NCI-H2029 (cell line): ENCODE measurements around the gene KCNMB2.
"Not testable (repeated sequence)": the region's sequence is repeated elsewhere in the genome, so short reads cannot be mapped to it uniquely, and the experiment has no call there.

Source experiments
- DNase-seq: peaks from one replicate; lab custom pipeline; 2025; lab: John Stamatoyannopoulos, UW

The KCNMB2 gene

GRCh38 chr3:178810181-178810580 lies 273.9 kb downstream of the KCNMB2 start:
- DNase-seq = no peak

GRCh38 chr3:178822722-178823121 lies 286.5 kb downstream of the KCNMB2 start:
- no peak for DNase-seq

GRCh38 chr3:178823150-178823549 lies 286.9 kb downstream of the KCNMB2 start:
- DNase-seq = no peak

- DNase-seq = no peak
These were observed 287.5 kb downstream of the KCNMB2 start for GRCh38 chr3:178823591-178824246.

- no peak for DNase-seq
These were observed 290.3 kb downstream of the KCNMB2 start for GRCh38 chr3:178826435-178827123.

DNA sequence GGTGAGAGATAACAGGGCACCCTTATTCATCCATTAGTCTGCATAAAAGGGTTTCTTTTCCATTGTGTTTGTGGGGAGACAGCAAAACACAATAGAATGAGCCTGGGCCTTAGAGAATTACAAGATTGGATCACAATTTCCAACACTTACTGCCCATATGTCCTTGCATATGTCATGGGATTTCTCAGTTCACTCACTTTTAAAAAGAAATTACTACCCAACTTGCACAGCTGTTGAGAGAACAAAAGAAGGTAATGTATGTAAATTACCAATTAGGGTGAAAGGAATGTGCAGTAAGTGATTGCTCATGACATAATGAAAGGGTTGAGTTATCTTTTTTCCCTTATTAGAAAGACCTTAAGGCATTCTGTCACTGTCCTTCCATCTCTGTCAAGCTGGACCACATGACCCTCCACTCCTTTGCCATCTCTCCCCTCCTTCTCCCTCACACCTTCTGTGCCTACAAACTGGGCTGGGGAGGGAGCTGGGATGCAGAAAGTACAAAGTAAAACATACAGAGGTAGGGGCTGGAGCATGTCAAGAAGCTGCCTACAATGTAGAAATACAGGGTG lies 291.1 kb downstream of the KCNMB2 start:
- no peak for DNase-seq

- no peak for DNase-seq
These were observed 297.5 kb downstream of the KCNMB2 start for GRCh38 chr3:178833695-178834094.

DNA sequence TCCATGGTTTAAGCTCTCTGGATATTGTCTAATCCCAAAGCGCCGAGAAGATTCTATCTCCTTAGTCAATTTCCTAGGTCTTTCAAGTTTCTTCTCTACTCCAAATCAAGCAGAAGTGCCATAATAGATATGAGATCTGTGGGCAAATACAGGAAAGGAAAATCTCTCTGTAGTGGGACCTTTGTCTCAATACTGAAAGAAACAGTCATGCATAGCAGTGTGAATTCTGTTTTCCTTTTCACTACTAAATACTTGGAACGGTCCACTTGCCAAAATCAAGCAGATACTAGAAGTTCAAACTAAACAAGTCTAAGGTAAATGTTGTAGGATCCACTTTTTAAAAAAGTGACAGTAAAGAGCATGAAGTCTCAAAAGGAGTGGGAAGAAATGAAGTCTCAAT lies 298.8 kb downstream of the KCNMB2 start:
- DNase-seq = no peak

- DNase-seq = no peak
These were observed 301.3 kb downstream of the KCNMB2 start for GRCh38 chr3:178837512-178837911.

DNA sequence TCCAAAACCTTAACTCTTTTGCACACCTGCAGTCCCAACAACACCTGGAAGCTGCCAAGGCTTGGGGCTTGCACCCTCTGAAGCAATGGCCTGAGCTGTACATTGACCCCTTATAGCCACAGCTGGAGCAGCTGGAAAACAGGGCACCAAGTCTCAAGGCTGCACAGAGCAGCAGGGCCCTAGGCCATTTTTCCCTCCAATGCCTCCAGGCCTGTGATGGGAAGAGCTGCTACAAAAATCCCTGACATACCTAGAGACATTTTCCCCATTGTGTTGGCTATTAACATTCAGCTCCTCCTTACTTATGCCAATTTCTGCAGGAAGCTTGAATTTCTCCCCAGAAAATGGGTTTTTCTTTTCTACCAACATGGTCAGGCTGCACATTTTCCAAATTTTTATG lies 304.4 kb downstream of the KCNMB2 start:
- no peak for DNase-seq

DNA sequence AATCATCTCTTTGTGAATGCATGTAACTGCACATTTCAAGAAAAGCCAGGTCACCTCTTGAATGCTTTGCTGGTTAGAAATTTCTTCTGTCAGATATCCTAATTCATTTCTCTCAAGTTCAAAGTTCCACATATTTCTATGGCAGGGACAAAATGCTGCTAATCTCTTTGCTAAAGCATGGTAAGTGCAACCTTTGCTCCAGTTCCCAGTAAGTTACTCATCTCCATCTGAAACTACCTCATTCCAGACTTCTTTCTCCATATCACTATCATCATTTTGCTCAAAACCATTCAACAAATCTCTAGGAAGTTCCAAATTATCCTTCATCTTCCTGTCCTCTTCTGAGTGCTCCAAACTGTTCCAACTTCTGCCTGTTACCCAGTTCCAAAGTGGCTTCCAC lies 304.8 kb downstream of the KCNMB2 start:
- DNase-seq = no peak

DNA sequence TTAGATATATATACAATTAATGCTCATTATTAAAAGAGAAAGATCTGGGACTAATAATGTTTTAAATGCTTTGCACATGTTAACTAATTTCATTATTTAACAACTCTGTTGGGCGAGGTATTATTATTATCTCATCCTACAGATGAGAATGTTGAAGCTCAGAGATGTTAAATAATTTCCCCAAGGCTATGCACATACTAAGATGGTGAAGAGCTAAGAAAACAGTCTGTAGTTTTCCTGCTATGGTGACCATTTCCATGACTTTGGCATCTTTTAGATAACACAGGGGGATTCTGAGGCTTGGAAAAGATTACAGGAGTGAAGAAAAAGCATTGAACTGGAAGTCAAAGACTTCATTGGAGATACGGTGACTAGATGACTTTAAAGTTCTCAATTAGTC lies 308.7 kb downstream of the KCNMB2 start:
- DNase-seq = no peak

- no peak for DNase-seq
These were observed 309.3 kb downstream of the KCNMB2 start for GRCh38 chr3:178845420-178846118.

GRCh38 chr3:178847190-178847589 lies 311.0 kb downstream of the KCNMB2 start:
- DNase-seq = no peak

- no peak for DNase-seq
These were observed 313.1 kb downstream of the KCNMB2 start for GRCh38 chr3:178849199-178849910.

- no peak for DNase-seq
These were observed 314.4 kb downstream of the KCNMB2 start for GRCh38 chr3:178850450-178851190.

GRCh38 chr3:178851564-178851963 lies 315.3 kb downstream of the KCNMB2 start:
- DNase-seq = no peak

- peak; percentile 43 for DNase-seq
These were observed 320.6 kb downstream of the KCNMB2 start for GRCh38 chr3:178856804-178857203.

GRCh38 chr3:178859386-178859785 lies 323.1 kb downstream of the KCNMB2 start:
- DNase-seq = no peak

DNA sequence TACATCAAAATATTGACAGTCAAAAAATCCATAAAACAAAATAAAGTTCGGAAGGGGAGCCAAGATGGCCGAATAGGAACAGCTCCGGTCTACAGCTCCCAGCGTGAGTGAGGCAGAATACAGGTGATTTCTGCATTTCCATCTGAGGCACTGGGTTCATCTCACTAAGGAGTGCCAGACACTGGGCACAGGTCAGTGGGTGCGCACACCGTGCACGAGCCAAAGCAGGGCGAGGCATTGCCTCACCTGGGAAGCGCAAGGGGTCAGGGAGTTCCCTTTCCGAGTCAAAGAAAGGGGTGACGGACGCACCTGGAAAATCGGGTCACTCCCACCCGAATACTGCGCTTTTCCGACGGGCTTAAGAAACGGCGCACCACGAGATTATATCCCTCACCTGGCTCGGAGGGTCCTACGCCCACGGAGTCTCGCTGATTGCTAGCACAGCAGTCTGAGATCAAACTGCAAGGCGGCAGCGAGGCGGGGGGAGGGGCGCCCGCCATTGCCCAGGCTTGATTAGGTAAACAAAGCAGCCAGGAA lies 323.7 kb downstream of the KCNMB2 start:
- not testable (repeated sequence) for DNase-seq

GRCh38 chr3:178868681-178869080 lies 332.4 kb downstream of the KCNMB2 start:
- DNase-seq = no peak
